AML-193 (cell line): ENCODE measurements around the gene LILRA5.
A peak's percentile ranks its signal among the peaks of the same experiment; 100 is the strongest.
"Not testable (repeated sequence)": the region's sequence is repeated elsewhere in the genome, so short reads cannot be mapped to it uniquely, and the experiment has no call there.

Source experiments
- DNase-seq, 2 experiments: peaks; one replicate each; lab custom pipeline; 2025; lab: John Stamatoyannopoulos, UW

LILRA5 gene

DNA sequence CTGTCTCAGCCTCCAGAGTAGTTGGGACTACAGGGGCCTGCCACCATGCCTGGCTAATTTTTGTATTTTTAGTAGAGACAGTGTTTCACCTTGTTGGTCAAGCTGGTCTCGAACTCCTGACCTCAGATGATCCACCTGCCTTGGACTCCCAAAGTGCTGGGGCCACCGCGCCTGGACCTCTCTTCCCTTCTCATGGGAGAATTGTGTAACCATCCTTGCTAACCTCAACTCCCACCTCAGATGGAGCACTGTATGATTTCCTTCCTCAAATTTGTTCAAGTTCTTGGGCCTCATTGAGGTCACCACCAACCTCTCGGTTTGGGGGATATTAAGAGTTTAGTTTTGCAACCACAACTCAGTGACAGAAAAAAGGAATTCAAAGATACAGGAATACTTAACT, 10.7 kb downstream of the LILRA5 start:
- DNase-seq: peak; percentile 93 to 94

DNA sequence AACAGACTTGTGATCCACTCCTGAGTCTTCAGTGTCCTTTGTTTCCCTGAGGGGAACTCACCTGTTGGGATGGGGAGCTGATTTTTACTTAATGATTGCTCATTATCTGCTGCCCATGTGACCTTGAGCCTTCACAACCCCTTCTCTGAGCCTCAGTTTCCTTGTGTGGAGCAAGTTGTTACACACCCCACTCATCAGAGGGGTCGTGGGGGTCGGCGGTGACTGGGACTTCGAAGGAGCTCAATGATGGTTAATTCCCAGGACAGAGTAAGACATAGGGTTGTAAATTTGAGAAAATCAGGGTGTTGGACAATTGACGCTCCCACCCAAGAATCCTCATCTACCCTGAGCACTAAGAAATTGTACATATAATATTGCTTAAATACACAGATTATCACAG, 13.5 kb downstream of the LILRA5 start:
- no peak for DNase-seq

DNA sequence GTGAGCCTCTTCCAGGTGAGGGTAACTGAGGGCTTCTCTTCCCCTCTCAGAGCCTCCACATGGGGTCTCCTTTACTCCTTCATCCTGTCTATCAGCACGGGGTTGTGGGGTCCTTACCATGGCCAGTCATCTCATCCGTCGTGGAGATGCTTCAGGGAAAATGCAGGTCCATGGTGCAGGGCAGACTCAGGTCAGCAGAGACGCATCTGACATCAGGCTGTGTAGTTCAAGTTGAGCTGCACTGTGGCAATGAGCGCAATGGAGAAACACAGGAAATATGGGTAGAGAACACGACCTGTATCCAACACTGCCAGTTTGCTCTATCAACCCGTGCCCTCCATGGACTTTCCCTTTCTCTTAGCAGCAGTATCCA, 13.9 kb downstream of the LILRA5 start:
- DNase-seq: no peak

DNA sequence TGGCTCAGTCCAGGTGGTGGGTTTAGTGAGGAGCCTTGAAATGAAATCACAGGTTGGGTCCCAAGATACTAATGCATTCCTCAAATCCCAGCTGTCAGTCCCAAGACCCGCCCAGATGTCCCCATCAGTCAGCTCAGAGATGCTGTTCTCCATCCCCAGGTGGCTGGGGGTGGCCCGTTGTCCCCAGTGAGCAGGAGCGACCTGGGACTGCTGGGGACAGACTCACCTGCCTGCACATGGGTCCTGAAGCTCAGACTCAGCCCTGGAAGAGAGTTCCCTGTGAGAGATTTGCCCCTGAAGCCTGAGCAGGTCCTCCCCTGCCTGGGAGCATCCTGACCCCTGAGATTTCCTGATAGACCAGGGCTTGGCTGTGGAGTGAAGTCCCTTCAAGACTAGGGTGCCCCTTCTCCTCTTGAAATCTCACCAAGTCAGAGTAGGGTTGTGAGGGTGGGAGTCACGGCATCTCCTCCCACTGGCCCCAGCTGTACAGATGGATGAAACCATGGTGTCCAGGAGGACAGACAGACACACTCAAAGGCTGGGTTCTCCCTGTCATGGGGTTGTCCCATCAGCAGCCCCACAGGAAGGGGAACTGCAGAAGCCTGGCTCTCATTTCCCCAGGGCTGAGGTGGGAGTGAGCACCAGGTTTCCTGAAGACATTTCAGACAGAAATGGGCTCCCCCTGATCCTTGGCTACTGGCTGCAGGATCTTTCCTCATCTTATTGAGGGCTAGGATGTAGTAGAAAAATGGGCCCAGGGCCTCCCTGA, 14.4 kb downstream of the LILRA5 start:
- no peak for DNase-seq

DNA sequence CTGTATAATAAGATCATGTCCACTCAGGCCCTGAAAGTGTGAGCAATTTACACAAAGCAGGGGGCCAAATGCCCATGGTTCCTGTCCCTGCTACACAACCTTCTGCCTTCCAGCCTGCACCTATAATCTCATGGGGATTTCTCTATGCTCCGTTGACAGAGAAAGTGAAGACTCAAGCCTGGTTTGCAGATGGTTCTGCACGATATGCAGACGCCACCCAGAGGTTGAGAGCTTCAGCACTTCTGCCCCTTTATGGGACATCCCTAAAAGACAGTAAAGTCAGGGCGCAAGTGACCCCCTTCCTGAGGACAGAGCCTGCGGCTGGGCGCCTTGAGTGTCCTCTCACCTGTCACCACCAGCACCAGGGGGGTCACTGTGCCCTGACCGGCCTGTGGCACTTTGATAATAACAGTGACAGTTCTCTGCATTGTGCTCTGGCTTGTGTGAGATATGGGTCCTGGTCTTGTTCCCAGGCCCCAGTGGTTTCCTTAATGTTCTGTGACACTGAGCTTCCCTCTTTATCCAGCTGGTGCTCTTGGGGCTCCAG, 15.1 kb downstream of the LILRA5 start:
- DNase-seq: peak; percentile 30 to 32

DNA sequence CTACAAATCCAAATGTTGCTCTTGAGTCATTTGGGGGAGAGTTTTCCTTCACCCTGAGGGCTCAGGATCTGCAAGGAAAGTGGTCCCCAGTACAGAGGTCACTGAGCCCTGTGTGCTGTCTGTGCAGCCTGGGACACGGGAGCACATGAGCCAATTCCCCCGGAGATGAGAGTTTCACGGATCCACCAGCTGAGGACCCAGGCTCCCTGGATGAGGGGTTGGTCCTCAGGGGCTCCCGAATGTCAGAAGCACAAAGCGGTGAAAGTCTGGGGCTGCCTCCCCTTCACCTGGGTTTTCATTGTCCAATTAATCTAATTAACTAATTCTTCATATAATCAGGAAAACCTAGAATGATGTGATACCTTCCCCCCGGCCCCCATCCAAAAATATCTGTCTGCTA, 18.4 kb downstream of the LILRA5 start:
- DNase-seq: no peak

DNA sequence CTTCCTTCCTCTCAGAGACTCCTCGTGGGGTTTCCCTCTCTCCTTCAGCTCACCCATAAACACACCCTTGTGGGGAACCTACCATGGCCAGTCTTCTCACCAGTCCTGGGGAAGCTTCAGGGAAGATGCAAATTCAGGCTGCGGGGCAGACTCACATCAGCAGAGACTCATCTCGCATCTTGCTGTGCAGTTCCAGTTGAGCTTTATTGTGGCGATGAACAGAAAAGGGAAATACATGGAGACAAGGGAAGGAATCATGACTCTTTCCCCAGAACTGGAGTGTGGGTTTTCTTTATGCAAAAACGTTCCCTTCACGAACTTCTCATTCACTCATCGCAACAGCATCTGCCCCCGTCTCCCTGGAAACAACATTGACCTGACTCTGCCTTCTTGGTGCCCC, 23.8 kb downstream of the LILRA5 start:
- not testable (repeated sequence) for DNase-seq

DNA sequence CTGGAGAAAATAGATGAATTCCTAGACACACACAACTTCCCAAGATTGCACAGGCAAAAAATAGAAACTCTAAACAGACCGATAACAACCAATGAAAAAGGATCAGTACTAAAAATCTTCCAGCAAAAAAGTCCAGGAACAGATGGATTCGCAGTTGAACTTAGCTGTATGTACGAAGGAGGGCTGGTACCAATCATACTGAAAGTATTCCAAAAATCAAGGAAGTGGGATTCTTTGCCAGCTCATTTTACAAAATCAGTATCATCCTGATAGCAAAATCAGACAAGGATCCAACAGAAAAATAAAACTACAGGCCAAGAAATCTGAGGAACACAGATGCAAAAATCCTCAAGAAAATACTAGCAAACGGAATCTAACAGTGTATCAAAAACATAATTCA, 25.5 kb downstream of the LILRA5 start:
- no peak for DNase-seq

DNA sequence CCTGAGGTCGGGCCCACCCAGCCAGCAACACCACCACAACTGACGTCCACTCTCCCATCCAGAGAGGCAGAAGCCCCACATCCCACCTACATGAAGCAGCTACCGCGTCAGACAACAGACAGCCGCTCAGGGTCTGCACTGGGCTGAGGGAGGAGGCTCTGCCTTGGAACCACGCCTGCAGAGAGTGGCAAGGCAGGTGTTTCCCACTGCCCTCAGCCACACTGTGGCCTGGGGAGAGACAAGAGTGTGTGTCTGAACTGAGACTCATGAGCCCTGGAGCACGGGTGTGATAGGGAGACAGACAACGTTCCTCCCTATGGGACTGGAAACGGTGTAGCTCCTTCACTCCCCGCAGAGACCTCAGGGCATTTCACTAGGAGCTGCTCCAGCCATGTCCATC, 26.7 kb downstream of the LILRA5 start:
- not testable (repeated sequence) for DNase-seq

DNA sequence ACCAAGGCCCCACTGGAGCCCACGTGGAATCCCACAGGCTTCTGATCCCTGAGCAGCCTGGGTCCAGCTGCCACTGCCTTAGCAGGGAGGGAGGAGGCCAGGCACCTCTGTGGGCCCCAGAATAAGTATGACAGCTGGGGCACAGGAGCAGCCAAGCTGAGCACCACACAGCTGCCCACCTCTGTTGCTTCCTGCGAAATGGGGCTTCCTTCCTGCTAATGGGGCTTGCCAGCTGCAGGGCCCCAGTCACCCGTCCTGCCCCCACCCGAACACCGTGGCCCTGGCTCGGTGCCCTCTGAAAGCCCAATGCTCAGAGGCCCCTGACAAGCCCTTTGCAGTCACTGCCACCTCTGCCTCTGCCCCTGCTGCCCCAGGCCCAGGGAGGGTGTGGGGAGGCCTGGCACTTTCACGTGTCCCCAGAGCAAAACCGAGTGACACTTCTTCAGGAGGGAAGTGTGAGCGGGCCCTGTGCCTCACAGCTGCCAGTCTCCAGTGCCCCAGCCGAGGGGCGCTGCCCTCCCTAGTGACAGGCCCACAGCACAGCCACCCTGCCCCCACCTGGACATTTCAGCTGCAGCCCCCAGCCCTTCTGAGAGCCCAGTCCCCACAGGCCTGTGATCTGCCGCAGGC, 27.4 kb downstream of the LILRA5 start:
- DNase-seq: not testable (repeated sequence)

DNA sequence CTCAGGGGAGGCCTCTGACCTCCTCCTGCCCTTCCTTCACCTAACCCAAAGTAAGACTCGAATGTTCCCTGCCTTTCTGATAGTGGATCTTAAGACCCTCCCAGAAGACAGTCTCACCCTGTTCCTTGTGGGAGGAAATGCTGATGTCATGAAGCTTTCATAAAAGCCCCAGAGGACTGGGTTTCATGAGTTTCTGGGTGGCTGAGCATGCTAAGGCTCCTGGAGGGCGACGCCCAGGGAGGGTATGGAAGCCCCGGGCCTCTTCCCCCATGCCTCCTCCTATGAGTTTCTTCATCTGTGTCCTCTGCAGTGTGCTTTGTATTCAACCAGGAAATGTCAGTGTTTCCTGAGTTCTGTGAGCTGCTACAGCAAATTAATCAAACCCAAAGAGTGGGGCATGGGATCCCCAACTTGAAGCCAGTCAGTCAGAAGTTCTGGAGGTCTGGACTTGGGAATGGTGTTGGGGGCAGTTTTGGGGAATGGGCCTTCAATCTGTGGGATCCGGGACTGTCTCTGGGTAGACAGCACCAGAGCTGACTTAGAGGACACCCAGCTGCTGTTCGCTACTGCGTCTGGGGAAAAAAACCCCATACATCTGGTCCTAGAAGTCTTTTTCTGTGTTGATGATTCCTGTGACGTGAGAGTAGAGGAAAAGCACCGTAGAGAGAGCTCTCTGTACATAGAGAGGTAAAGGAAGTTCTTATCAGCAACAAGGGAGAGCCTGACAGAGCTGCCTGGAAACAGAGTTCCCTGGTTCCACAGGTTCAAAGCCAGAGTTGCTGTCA, 30.1 kb downstream of the LILRA5 start:
- no peak for DNase-seq

DNA sequence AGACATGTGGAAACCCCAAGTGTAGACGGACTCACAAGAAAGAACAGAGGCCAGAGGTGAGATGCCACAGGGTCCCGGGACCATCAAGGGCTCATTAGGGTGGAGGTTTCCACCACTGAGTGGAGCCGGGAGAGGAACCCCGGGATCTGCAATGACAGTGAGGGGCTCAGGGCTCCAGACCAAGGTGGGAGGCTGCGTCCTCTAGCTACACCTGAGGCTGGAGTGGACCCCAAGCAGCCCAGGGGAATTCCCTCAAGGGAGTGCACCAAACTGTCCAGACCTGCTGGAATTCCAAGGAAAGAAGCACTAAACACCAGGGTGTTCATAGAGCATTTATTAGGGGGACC, 31.3 kb downstream of the LILRA5 start:
- not testable (repeated sequence) for DNase-seq

DNA sequence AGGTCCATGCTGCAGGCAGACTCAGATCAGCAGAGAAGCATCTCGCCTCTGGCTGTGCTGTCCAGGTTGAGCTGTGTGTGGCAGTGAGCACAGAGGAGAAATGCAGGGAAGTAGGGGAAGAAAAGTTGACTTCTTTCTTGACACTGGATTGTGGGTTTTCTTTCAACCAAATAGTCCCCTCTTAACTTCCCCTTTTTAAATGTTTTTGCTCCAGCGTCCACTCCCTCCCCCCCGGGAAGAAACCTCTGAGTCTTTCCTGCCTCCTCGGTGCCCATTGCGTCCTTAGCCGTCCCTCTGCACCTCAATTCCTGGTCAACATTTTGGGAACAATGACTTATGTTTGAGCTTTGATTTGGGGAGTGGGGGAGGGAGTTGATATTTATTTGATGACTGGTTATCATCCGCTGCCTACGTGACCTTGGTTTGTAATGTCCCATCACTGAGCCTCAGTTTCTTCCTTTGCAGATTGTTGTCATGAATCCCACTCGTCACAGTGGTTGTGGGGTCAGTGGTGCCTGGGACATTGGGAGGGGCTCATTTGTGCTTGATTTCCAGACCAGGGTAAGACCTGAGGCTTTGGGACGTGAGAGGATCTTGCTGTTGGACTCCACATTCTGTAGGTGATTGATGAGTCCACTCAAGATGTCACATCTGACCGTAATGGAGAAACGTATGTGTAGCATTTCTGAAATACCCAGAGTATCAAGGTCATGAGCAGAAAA, 31.8 kb downstream of the LILRA5 start, which contains the start of gene LILRB2:
Gene LILRB2, minus strand, starts transcription at position 104 of the 722 bp plus-strand sequence. CDS start 614 bp downstream, outside the sequence.
- peak; percentile 60 to 77 for DNase-seq

DNA sequence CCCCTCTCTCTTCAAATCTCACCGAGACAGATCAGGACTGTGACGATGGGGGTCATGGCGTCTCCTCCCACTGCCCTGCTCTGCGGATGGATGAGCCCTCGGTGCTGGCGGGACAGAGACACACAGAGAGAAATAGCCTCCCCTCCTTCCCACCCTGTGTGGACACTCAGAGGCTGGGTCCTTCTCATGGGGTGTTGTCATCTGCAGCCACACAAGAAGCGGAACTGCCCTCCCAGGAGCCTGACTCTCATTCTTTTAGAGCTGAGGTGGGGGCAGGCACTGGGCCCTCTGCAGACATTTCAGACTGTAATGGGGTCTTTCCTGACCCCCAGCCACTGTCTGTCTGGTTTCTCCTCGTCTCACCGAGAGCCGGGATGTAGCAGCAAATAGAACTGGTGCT, 32.5 kb downstream of the LILRA5 start:
- DNase-seq: peak; percentile 24 to 42

DNA sequence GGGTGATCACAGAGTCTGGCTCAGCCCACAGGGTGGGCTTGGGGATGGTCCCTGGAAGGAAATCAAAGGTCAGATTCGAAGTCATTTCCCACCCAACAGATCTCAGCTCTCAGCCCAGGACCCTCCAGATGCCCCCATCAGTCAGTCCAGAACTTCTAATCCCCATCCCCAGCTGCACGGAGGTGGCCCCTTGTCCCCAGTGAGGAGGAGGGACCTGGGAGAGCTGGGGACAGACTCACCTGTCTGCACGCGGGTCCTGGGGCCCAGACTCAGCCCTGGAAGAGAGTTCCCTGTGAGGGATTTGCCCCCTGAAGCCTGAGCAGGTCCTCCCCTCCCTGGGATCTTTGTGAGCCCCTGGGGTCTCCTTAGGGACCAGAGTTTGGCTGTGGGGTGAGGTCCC, 32.9 kb downstream of the LILRA5 start:
- not testable (repeated sequence) for DNase-seq

DNA sequence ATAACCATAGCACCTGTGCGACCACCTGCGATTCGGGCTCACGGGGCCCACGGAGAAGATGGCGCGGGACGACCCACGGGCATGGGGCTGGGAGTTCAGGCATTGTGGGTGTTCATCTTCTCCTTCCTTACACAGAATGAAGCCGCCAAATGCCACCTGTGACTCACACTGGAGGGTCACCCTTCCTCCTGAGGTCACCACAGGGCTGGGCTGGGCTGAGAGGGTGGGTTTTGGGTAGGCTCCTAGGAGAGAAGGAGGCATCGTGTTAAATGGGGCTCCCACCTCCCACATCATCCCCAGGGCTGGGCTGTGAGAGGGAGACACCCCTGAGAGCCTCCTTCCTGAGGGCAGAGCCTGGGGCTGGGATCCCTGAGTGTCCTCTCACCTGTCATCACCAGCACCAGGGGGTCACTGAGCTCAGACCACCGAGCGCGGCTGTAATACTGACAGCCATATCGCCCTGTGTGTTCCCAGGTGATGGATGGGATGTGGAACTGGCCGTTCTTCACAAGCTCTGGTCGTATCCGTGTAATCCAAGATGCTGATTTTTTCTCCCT, 33.5 kb downstream of the LILRA5 start:
- DNase-seq: no peak

DNA sequence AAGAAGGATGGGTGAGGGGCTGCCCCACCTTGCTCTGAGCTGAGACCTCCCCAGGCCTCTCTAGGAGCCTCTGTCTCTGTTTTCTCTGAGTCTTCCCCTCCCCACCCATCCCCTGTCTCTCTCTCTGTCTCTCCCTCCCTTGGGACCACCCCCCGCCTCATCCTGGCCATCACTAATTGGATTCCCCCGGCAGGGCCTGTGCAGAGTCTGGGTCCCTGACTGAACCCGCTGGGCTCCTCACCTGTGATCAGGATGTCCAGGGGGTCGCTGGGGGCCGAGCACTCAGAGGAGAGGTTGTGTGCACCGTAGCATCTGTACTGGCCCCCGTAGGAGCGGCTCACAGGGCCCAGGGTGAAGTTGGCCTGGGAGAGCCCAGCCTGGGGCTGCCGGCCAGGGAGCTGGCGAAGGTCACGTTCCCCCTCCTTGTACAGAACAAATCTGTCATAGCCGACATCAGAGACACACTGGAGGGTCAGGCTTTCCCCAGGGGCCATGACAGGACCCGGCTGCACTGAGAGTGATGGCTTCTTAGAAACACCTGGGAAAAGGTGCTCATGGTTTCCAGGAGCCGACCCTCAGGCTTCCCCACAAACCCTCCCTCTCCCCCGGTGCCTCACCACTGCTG, 34.3 kb downstream of the LILRA5 start:
- not testable (repeated sequence) for DNase-seq

DNA sequence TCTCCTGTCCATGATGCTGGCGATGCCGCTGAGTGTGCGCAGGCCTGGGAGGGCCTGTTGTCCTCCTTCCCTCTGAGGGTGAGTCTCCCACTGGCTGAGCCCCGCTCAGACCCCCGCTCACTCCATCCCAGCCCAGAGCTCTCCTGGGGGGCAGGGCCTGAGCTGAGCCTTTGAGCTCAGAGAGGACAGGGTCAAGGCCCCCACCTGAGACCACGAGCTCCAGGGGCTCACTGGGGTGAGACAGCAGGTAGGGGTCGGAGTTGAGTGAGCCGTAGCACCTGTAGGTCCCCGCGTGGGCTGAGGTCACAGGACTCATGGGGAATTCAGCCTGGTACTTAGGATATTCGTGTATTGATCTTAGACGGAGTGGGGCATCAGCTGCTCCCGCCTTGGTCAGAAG, 34.9 kb downstream of the LILRA5 start:
- DNase-seq: not testable (repeated sequence)

DNA sequence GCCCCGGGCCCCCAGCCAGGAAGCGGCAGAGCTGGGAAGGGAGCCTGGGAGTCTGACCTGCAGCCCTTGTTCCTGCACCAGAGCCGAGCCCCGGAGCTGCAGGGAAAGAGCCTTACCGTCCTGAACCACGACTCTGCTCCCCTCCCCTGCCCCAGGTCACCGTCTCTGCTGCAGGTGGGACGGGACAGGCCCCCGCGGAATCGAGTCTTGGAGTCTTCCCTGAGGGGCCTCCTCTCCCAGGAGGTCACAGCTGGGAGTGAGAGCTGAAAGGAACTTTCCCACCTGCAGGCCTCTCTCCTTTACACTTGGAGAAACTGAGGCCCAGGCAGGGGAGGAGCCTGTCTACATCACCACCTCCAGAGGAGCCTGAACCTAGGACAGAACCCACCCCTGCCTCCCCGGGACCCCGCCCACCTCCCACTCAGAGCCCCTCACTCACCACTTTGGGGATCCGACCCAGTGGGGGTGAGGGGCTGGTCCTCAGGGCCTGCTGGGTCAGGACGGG, 35.8 kb downstream of the LILRA5 start:
- not testable (repeated sequence) for DNase-seq

DNA sequence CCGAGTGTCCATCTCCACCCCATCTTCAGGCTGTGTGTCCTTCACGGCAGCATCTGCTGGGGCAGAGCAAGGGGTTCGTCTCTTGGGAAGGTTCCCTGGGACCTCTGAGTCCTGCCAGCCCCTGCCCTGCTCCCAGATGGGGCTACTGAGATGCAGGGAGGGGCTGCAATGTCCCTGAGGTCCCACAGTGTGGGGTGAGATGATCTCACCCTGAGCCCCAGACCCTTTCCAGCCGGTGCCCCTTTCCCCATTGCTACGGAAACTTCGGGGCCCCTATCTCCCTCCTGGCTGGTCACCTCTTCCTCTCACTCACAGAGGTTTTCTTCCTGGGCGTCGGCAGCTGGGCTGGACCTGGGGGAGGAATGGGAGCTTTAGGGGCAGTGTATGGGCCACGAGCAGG, 37.0 kb downstream of the LILRA5 start:
- DNase-seq: no peak

DNA sequence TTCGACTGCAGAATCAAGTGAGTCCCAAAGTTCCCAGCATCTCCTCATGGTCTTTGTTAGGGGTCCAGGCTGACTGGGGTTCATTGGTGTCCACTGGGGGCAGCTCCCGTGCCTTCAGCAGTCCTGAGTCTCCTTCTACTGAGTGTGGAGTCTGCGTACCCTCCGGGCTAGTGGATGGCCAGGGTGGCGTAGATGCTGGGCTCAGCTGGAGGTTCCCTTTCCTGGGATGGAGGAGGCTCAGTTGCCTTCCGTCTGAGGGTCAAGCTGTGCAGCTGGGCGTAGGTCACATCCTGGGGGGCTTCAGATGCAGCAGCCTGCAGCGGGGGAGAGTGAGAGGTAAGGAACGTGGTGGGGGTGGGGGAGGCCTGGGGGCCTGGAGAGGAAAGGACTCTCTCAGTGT, 38.5 kb downstream of the LILRA5 start:
- DNase-seq: not testable (repeated sequence)
